NCI-H1436 (cell line): ENCODE results near the gene BIK.
A peak's percentile ranks its signal among the peaks of the same experiment; 100 is the strongest.
"Not testable (repeated sequence)": the region's sequence is repeated elsewhere in the genome, so short reads cannot be mapped to it uniquely, and the experiment has no call there.

Source experiments
- DNase-seq: peaks from one replicate; lab custom pipeline; 2025; lab: John Stamatoyannopoulos, UW

BIK gene

GRCh38 chr22:43110444-43110926 lies at the start of gene BIK:
TSS of gene BIK (plus strand) at chr22:43110750. CDS start at chr22:43124023, 13,273 bp downstream.
- DNase-seq: peak; percentile 35

DNA sequence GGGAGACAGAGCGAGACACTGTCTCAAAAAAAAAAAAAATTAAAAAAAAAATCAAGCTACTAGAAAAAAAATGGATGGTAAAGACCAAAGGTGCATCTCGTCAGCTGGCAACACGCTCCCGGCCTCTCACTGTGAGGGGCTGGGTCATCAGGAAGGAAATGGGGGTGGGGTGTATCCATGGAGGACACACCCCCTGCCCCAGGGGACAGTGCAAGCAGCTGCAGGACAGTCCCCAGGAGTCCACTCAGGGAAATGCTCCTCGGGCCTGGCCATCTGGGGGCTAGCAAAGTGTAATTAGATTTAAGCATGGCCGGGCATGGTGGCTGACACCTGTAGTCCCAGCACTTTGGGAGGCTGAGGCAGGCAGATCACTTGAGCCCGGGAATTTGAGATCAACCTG lies 44.4 kb upstream of the BIK start:
- peak; percentile 35 for DNase-seq

DNA sequence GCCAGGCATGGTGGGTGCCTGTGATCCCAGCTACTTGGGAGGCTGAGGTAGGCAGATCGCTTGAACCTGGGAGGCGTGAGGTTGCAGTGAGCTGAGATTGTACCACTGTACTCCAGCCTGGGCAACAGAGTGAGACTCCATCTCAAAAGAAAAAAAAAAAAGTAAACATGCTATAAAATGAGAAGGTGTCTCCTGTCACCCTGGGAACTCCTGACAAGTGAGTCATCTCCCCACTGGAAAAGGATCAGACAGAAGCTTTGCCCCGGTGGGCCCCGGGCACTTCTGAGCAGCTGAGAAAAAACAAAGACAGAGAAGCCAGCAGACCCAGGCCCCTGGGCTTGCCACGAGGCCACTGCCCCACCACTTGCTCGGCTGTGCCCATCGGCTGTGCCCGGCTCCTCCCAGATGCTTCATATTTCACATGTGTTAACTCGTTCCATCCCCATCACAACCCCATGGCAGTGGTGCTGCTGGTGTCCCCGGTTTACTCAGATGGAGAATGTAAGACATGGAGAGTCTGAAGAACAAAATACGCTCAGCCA lies 43.6 kb upstream of the BIK start:
- no peak for DNase-seq

DNA sequence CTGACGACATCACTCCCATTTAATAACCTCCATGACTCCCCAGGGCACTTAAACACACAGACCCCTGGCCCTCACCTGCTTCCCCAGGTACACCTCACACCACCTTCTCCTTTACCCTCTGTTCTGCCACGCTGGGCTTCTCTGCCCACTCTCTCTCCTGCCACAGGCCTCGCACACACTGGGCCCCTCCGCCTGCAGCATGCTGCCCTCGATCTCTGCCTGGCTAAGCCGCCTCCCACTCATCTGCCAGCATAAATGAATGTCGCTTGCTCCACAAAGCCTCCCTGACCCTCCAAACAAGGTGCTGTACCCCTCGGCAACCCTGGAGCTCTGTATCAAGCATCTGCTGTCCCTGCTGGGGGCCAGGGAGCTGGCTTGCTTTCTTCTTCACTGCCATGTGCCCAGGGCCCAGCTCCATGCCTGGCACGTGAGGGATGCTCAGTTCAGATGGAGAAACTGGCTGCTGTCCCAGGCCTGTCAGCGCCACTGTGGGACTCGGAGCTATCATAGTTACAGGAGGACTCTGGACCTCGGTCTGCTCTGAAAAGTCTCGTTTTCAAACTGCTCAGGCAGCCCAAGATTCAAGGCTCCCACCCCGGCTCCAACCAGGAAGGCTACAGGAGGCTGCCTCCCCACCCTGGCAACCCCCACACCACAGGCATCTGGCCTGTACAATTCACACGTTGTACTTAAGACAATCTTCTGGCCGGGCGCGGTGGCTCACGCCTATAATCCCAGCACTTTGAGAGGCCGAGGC lies 33.3 kb upstream of the BIK start:
- no peak for DNase-seq

DNA sequence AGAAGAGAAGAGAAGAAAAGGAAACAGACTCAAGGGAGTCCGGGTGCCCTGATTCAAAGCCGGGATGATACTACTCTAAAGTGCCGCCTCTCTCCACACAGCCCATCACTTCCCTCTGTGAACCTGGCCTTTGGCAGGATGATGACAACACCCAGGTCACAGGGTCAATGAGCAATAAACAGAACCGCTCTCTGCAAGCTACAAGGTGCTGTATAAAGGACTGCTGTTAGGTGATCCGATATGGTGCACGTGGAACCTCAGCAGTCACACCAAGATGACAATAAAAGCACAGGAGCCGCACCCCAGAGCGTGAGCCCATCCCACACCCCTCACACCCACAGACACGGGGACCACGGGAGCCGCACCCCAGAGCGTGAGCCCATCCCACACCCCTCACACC lies 32.0 kb upstream of the BIK start:
- DNase-seq: no peak

GRCh38 chr22:43079742-43080141 lies 30.8 kb upstream of the BIK start:
- DNase-seq: no peak

DNA sequence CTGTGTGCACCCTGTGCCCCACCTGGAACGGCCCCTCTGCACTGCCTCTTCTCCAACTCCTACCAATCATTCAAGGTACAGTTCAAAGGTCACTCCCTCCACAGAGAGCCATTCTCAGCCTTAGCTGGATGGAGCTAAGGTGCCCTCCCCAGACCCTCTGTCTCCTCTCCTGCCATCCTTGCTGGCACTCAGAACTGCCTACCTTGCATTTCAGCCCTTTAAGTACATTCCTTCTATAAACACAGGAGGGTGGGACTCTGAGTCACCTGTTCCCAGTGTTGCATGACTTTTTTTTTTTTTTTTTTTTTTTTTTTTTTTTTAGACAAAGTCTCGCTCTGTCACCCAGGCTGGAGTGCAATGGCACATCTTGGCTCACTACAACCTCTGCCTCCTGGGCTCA lies 29.9 kb upstream of the BIK start:
- no peak for DNase-seq

DNA sequence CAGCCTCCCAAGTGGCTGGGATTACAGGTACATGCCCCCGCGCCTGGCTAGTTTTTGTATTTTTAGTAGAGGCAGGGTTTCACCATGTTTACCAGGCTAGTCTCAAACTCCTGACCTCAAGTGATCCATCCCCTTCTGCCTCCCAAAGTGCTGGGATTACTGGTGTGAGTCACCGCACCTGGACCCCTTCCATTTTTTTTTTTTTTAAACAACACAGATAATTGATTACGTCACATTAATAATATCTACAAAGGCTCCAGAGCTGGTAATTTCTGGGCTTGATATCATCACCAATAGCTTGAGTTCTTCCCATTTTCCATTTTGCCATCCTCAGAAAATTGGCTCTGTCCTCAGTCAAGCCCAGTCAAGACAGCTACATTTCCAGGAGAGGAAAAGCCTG lies 28.6 kb upstream of the BIK start:
- DNase-seq: no peak

DNA sequence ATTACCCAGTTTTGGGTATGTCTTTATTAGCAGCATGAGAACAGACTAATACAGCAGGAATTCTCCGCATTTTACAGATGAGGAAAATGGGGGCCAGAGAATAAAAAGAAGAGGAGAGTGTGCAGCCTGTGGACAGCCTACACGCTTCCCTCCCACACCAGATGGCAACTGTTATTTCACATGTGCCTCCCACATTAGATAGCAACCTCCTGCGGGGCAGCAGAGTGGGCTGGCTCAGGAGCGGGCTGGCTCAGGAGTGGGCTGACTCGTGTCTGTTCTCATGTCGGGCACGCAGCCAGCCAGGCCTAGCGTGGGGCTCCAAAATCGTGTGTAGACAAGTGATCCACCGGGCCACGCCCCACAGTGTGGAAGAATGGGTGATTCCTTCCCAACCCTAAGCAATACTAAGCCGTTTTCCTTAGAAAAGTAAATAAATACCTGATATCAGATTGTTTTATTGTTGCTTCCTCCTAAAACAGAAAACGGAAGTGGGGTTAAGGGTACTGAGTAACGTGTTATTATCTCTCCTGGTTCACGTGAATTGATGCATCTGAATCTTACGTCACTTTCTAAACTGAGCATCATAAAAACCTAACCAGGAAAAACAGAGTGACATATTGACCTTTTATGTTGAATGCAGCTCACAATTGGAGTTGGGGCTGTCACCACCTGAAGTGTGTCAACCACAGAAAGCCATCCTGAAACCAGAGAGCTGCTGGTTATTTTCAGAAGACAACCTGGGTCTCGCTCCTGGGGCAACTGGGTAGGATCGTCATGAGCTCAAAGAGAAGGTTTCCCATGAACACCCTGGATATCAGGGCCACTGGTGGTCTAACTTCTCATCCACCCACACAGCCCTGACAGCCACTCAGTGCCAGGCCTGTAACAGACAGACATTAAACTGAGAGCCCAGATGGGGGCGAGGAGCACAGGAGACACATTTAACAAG lies 24.6 kb upstream of the BIK start:
- DNase-seq: no peak

DNA sequence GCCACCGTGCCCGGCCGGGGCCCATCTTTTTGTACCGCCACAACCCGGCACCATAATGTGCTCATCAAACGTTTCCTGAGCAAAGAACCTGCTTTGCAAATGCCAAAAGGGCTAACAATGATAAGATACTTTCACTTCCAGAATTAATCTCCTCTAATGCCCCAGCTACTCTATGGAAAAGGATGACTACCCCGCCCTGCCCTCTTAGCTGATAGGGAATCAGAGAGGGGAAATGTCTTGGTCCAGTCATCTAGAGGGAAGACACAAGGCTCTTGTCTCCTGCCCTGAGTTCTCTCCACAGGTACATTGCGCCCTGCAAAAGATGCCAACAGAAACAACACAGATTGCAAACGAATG lies 21.9 kb upstream of the BIK start:
- DNase-seq: no peak

DNA sequence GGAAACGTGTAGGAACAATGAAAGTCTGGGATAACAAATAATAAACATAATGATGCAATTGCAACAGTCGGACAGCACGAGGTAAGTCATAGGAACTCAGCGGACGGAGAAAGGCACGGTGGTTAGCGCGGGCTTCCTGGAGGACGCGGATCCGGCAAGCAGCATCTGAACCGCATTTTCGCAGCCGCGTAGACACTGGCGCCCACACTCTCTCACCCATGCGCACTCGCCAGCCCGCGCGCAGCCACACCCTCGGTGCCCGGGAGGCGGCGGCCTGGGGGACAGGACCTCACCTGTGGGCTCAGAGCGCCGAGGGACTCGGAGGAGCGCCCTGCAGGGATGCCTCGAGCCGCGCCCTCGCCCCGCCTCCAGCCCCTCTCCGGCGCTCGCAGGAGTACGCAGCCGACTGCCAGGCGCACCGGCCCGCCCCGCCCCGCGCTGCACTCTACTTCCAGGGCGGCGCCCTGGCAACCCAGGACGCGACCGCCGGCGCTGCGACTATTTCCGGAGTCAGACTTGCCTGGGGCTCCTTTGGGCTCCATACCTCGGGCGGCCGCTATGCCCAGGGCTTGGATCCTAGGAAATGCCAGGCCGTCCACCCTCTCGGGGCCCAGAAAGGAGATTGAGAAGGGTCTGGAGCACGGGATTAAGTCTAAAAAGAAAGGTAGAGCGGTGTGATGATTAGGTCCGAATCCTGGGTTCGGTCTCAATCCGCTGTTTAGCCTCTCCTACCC lies 21.4 kb upstream of the BIK start, which contains the start of gene TTLL1:
Gene TTLL1 (minus strand): TSS at position 408 of the 734 bp plus-strand sequence. CDS start 13,805 bp downstream, outside the sequence.
- peak; percentile 86 for DNase-seq

DNA sequence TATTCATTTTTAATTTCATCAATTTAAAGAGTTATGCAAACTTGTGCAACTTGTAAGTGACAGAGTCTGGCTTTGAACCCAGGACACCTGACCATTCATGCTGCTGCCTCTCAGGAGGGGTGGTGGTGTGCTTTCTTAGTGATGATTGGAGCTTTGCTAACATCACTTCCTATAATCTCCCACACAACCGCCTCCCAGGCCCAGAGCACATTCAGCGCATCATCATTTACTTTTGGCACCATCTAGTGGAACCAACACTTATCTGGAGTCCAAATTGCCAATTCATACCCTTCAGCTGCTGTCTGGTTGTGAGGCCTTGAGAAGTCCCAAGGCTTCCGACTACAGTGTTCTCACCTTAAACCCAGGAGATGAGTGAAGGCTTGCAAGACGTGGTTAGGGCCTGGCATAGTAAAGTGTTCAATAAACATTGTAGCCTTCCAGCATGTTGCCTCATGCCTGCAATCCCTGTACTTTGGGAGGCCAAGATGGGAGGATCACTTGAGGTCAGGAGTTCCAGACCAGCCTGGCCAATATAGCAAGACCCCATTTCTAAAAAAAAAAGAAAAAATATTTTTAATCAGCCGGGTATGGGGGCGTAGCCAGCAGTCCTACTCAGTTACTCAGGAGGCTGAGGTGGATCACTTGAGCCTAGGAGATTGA lies 20.3 kb upstream of the BIK start:
- DNase-seq: peak; percentile 44

DNA sequence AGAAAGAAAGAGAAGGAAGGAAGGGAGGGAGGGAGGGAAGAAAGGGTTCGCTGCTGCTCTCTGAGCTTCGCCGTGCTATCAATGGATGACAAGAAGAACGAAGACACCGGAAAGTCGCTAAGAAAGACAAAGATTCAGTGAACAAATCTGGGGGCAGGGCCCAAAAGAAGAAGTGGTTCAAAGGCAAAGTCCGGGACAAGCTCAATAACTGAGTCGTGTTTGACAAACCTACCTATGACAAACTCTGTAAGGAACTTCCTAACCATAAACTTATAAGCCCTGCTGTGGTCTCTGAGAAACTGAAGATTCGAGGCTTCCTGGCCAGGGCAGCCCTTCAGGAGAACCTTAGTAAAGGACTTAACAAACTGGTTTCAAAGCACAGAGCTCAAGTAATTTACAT lies 18.5 kb upstream of the BIK start:
- DNase-seq: no peak

DNA sequence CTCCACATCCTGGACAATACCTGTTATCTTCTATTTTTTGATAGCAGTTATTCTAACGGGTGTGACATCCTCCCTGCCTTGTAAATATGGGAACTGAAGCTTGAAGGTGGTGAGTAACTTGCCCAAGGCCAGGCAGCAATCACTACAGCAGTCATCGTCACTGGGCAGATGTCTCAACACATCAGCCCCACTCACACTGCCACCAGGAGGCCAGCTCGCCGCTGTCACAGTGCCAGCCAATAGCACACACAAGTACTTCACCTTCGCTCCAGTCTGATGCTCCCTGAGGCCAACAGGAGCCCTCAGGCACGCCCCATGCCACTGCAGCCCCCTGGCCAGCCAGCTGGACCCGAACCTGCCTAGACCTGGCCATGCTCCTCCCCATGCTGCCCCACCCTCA lies 16.5 kb upstream of the BIK start:
- no peak for DNase-seq

GRCh38 chr22:43094551-43094950 lies 16.0 kb upstream of the BIK start:
- peak; percentile 16 for DNase-seq

- DNase-seq: no peak
These were observed 14.1 kb upstream of the BIK start for GRCh38 chr22:43096420-43096819.

DNA sequence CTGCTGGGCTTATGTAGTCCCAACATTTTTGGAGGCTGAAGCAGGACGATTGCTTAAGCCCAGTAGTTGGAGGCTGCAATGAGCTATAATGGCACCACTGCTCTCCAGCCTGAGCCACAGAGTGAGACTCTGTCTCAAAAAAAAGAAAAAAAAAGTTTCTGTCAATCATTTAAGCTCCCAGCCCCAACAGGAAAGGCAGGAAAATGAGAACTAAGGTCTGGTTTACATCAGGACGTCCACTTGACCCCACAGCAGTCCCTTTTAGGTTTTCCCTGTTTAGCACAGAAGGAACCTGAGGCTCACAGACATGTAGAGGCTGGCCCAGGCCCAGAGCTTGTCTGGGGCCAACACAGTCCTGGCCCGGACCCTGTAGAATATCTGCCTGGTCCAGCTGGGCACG lies 12.2 kb upstream of the BIK start:
- DNase-seq: no peak

DNA sequence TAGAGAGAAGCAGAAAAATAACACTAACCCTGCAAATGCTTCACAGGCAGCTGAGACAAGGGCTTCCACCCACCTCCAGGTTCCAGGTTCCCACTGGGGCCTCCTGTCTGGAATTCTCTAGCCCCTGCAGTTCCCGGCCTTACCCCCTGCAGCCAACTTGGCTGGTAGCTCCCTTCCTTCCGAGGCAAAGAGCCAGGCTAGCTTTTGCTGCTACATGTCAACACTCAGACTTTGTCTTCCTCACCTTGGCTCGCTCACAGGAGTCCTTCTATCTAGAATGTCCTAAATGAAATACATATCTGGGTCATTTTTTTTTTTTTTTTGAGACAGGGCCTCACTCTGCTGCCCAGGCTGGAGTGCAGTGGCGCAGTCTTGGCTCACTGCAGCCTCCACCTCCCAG lies 11.5 kb upstream of the BIK start:
- DNase-seq: no peak

DNA sequence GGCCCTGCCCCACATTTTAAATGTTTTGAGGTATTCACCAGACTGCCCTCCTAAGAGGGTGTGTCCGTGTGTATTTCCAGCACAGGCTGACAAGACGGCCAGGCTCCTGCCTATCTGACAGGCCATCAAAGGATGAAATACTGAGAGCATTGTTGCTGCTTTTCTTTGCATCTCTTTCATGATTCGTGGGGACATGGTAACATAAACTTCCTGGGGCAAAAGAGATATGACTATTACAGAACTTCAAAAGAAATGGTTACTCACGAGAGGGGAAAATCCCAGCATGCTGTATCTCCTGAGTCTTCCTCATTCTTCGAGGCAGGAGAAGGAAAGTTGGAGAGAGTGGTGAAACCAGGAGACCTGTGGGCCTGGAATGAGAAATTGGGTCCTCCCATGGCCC lies 10.3 kb upstream of the BIK start:
- DNase-seq: no peak

- no peak for DNase-seq
These were observed 9.2 kb upstream of the BIK start for GRCh38 chr22:43101306-43101705.

GRCh38 chr22:43104056-43104625 lies 6.4 kb upstream of the BIK start:
- DNase-seq: not testable (repeated sequence)
